Keratinocyte (primary cell): ENCODE measurements around the gene SNTG2. TPM values are rescaled to one million over a fixed set of nuclear protein-coding genes. Genes with fewer than 3 reads are reported as not detected.

Source experiments
- DNase-seq: peaks from one replicate; pipeline ENCODE4 v3.0.0-alpha.2; 2011; ENCODE audit warnings: low read depth, missing footprints, low spot score
- FAIRE-seq: peaks from 2 replicates; lab custom pipeline; 2011; peaks lifted over from hg19 to GRCh38; lab: Jason Lieb, UNC
- H2AFZ ChIP-seq: 2 replicates; pipeline ENCODE4 v1.6.0; 2012; ENCODE audit warnings: low read length, control low read depth, inconsistent platforms; ENCODE audit not compliant: control insufficient read depth
- H3K27ac ChIP-seq: 2 replicates; pipeline ENCODE4 v1.5.1; 2011; ENCODE audit warnings: low read length; ENCODE audit not compliant: control insufficient read depth, insufficient read depth
- H3K27me3 ChIP-seq: 3 replicates; pipeline ENCODE4 v1.6.0; 2011; ENCODE audit warnings: low read length; ENCODE audit not compliant: control insufficient read depth, insufficient read depth; ENCODE audit errors: extremely low read depth
- H3K36me3 ChIP-seq, 2 experiments: 2 replicates in 1 of 2; 3 replicates in 1 of 2; pipeline ENCODE4 v1.5.1; 2011; ENCODE audit warnings: low read length in 2 of 2, mild to moderate bottlenecking in 1 of 2; ENCODE audit not compliant: control insufficient read depth in 2 of 2, insufficient read depth in 2 of 2; ENCODE audit errors: extremely low read depth in 1 of 2
- H3K4me1 ChIP-seq: 3 replicates; pipeline ENCODE4 v1.5.1; 2011; ENCODE audit warnings: low read length; ENCODE audit not compliant: control insufficient read depth, insufficient read depth; ENCODE audit errors: extremely low read depth
- H3K4me2 ChIP-seq: 3 replicates; pipeline ENCODE4 v1.6.0; 2011; ENCODE audit warnings: low read depth, low read length; ENCODE audit not compliant: control insufficient read depth, insufficient read depth; ENCODE audit errors: extremely low read depth
- H3K4me3 ChIP-seq, 3 experiments: fragments of 200-600 bp in 1 of 3; sonication (generic) in 1 of 3; 2 replicates in 2 of 3; 3 replicates in 1 of 3; pipeline ENCODE4 v1.5.1; 2011 to 2016; ENCODE audit warnings: low read length in 3 of 3, mild to moderate bottlenecking in 3 of 3, control low read depth in 2 of 3, inconsistent platforms in 1 of 3, low read depth in 1 of 3, mixed read lengths in 1 of 3, mixed run types in 1 of 3, moderate library complexity in 1 of 3; ENCODE audit not compliant: control insufficient read depth in 2 of 3, insufficient read depth in 2 of 3; ENCODE audit errors: extremely low read depth in 1 of 3
- H3K79me2 ChIP-seq: 2 replicates; pipeline ENCODE4 v1.6.0; 2012; ENCODE audit warnings: low read length; ENCODE audit not compliant: control insufficient read depth, insufficient read depth
- H3K9ac ChIP-seq: 3 replicates; pipeline ENCODE4 v1.6.0; 2011; ENCODE audit warnings: low read length; ENCODE audit not compliant: control insufficient read depth, insufficient read depth; ENCODE audit errors: extremely low read depth
- H3K9me1 ChIP-seq: 3 replicates; pipeline ENCODE4 v1.6.0; 2011; ENCODE audit warnings: low read length; ENCODE audit not compliant: control insufficient read depth, insufficient read depth; ENCODE audit errors: extremely low read depth
- H3K9me3 ChIP-seq: 2 replicates; pipeline ENCODE4 v1.5.1; 2012; ENCODE audit warnings: low read depth, low read length; ENCODE audit not compliant: control insufficient read depth
- H4K20me1 ChIP-seq: 3 replicates; pipeline ENCODE4 v1.6.0; 2011; ENCODE audit warnings: low read length; ENCODE audit not compliant: control insufficient read depth, insufficient read depth; ENCODE audit errors: extremely low read depth
- CTCF ChIP-seq, 3 experiments: IDR thresholded peaks in 1 of 3; conservative IDR thresholded peaks in 1 of 3; optimal IDR thresholded peaks in 1 of 3; 2 replicates in 2 of 3; 3 replicates in 1 of 3; pipeline versions ENCODE3 to v1.5.1; 2011; ENCODE audit warnings: low read length in 3 of 3, mild to moderate bottlenecking in 3 of 3, moderate library complexity in 2 of 3, control low read depth in 1 of 3, inconsistent platforms in 1 of 3; ENCODE audit not compliant: insufficient read depth in 2 of 3; ENCODE audit errors: extremely low read depth in 1 of 3
- EZH2 ChIP-seq: IDR thresholded peaks from one replicate; pipeline ENCODE4 v1.6.1; 2012; ENCODE audit warnings: inconsistent platforms, mild to moderate bottlenecking, low read length, moderate library complexity
- dilution Hi-C: fragments of 300-500 bp; cut with MboI; formaldehyde crosslinking; loops from one replicate; pipeline ENCODE4 v1.7.0; 2020; ENCODE audit warnings: low sequenced_read_pairs; ENCODE audit not compliant: extremely low pct_ligation_motif_present
- polyA plus RNA-seq, 5 experiments: library from polyadenylated mRNA; depleted of rRNA in 3 of 5; stranded (reverse) in 3 of 5; stranded (forward) in 1 of 5; unstranded in 1 of 5; fragments of >200 nt; gene quantifications; 1 replicate in 1 of 5; 2 replicates in 3 of 5; 3 replicates in 1 of 5; pipeline versions ENCODE4 v1.2.1 to v1.2.3, GENCODE V29; 2011 to 2012; ENCODE audit warnings: missing spikeins in 2 of 5, low read depth in 1 of 5, low replicate concordance in 1 of 5

The SNTG2 gene
- polyA plus RNA-seq, 1 donor (not counting 4 experiments of a cell fraction or from before 2014, with no cell fraction given): not detected

- H3K79me2 ChIP-seq: no peaks in the 10 kb centered on the region
- DNase-seq: no peak
- H3K4me1 ChIP-seq: no peaks in the 10 kb centered on the region
- dilution Hi-C loops: no loop called here
- no peak for TF ChIP-seq CTCF (optimal IDR thresholded peaks at IDR 0.05 in 1 of 3, IDR thresholded peaks at IDR 0.05 in 1 of 3, conservative IDR thresholded peaks at IDR 0.05 in 1 of 3; ENCODE audit: extremely low read depth in 1 of 3, insufficient read depth in 2 of 3, low read length in 3 of 3)
- no peak for TF ChIP-seq EZH2
- no peaks in the 10 kb centered on the region for H3K36me3 ChIP-seq
- FAIRE-seq: no peak
- no peak overlapping the region for H3K9ac ChIP-seq
- no peaks in the 10 kb centered on the region for H3K9me3 ChIP-seq
- H3K4me3 ChIP-seq: no peak overlapping the region
- no peaks in the 10 kb centered on the region for H3K9me1 ChIP-seq
- H3K27ac ChIP-seq: no peak overlapping the region
- H4K20me1 ChIP-seq: no peaks in the 10 kb centered on the region
- H3K4me2 ChIP-seq: no peak overlapping the region
- H3K27me3 ChIP-seq: no peaks in the 10 kb centered on the region
- H2AFZ ChIP-seq: no peak overlapping the region
Measured at GRCh38 chr2:926259-926793, 24.3 kb upstream of the SNTG2 start.

DNA sequence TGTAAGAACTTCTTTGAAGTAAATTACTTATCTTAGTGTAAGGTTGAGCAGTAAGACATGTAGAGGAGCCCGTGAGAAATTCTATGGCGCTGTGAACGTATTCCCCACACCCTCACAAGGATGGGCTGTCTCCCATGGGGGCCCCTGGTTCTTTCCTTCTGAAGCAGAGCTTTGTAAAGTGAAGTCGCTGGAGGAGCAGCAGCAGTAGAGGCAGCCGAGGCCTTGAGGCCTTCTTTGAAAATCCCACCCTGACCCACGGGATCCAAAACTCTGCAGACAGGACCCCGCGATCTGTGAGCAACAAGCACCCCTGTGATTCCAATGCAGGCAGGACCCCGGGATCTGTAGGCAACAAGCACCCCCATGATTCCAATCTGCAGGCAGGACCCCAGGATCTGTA lies 23.8 kb upstream of the SNTG2 start:
- no peaks in the 10 kb centered on the region for H3K4me1 ChIP-seq
- H4K20me1 ChIP-seq: no peaks in the 10 kb centered on the region
- no peak overlapping the region for H3K4me2 ChIP-seq
- no peaks in the 10 kb centered on the region for H3K36me3 ChIP-seq
- TF ChIP-seq CTCF (optimal IDR thresholded peaks at IDR 0.05 in 1 of 3, IDR thresholded peaks at IDR 0.05 in 1 of 3, conservative IDR thresholded peaks at IDR 0.05 in 1 of 3; ENCODE audit: extremely low read depth in 1 of 3, insufficient read depth in 2 of 3, low read length in 3 of 3): no peak
- no peak overlapping the region for H3K9ac ChIP-seq
- no peaks in the 10 kb centered on the region for H3K27me3 ChIP-seq
- no peaks in the 10 kb centered on the region for H3K9me1 ChIP-seq
- DNase-seq (no peak), FAIRE-seq (no peak)
- no peak overlapping the region for H3K27ac ChIP-seq
- H3K9me3 ChIP-seq: no peaks in the 10 kb centered on the region
- dilution Hi-C loops: no loop called here
- H2AFZ ChIP-seq: no peak overlapping the region
- H3K4me3 ChIP-seq: no peak overlapping the region
- H3K79me2 ChIP-seq: no peaks in the 10 kb centered on the region
